DND-41 (cell line): ENCODE measurements around the gene NLRP7.

Experiments used
- EZH2 ChIP-seq: IDR thresholded peaks from 3 replicates; pipeline ENCODE4 v1.6.1; 2012; ENCODE audit warnings: borderline replicate concordance, low read depth, mild to moderate bottlenecking, moderate library complexity, low read length, inconsistent platforms; ENCODE audit not compliant: severe bottlenecking
- TF ChIP-seq, protein P1 (sequence below): IDR thresholded peaks from 2 replicates; pipeline ENCODE4 v1.5.1; 2012; ENCODE audit warnings: borderline replicate concordance, low read length, moderate library complexity, mild to moderate bottlenecking; ENCODE audit not compliant: poor library complexity, severe bottlenecking; ENCODE audit errors: extremely low read depth

GRCh38 chr19:54921082-54921481 is 26.2 kb downstream of the NLRP7 start:
- no peak for TF ChIP-seq EZH2
- TF ChIP-seq, protein P1, sequence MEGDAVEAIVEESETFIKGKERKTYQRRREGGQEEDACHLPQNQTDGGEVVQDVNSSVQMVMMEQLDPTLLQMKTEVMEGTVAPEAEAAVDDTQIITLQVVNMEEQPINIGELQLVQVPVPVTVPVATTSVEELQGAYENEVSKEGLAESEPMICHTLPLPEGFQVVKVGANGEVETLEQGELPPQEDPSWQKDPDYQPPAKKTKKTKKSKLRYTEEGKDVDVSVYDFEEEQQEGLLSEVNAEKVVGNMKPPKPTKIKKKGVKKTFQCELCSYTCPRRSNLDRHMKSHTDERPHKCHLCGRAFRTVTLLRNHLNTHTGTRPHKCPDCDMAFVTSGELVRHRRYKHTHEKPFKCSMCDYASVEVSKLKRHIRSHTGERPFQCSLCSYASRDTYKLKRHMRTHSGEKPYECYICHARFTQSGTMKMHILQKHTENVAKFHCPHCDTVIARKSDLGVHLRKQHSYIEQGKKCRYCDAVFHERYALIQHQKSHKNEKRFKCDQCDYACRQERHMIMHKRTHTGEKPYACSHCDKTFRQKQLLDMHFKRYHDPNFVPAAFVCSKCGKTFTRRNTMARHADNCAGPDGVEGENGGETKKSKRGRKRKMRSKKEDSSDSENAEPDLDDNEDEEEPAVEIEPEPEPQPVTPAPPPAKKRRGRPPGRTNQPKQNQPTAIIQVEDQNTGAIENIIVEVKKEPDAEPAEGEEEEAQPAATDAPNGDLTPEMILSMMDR: no peak
